ENCODE results near the gene CISD3. TPM values are rescaled to one million over a fixed set of nuclear protein-coding genes. Genes with fewer than 3 reads are reported as not detected.

The CISD3 gene
- total RNA-seq, 6 experiments from 2014 or later, result 34.2 to 88.1 (median 55.1) TPM

DNA sequence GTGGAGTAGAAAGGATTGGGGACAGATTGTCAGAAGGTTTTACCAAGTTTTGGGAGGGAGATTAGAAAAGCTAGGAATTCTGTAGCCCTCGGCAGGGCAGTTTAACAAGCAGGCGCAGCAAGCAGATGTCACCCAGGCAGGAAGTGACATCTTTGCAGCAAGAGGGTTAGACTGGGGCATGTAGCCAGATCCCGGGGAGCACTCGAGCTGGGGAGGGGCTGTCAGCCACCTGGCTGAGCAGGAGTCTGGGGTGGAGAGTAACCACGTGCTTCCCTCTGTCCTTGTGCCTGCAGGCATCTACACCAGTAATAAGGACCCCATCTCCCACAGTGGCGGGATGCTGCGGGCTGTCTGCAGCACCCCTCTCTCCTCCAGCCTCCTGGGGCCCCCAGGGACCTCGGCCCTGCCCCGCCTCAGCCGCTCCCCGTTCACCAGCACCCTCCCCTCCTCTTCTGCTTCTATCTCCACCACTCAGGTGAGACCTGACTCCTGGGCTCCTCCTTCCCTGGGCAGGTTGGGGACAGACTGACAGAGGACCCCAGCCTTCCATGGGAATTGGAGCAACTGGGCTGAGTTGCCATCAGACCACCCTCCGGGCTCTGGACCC lies 12.9 kb upstream of the CISD3 start:
- WGBS (ENCODE audit: insufficient coverage, low coverage, low lambda C conversion rate, missing lambda C conversion rate), result no CpG with 5 or more reads among the region's 12 CpGs
- DNase-seq (no peak), ATAC-seq (no peak)
- intact Hi-C loops (cut with DNase I), result no loop called here
- Histone ChIP-seq H3K36me3 (peaks cover 0 to 15% (median 2%) of the 10 kb centered on the region in 4 donors), H3K27ac (no peak overlapping the region), H3K9me3 (no peaks in the 10 kb centered on the region), H3K4me3 (no peak overlapping the region), H3K4me1 (no peaks in the 10 kb centered on the region), H3K27me3 (no peaks in the 10 kb centered on the region)
- TF ChIP-seq, protein P1, sequence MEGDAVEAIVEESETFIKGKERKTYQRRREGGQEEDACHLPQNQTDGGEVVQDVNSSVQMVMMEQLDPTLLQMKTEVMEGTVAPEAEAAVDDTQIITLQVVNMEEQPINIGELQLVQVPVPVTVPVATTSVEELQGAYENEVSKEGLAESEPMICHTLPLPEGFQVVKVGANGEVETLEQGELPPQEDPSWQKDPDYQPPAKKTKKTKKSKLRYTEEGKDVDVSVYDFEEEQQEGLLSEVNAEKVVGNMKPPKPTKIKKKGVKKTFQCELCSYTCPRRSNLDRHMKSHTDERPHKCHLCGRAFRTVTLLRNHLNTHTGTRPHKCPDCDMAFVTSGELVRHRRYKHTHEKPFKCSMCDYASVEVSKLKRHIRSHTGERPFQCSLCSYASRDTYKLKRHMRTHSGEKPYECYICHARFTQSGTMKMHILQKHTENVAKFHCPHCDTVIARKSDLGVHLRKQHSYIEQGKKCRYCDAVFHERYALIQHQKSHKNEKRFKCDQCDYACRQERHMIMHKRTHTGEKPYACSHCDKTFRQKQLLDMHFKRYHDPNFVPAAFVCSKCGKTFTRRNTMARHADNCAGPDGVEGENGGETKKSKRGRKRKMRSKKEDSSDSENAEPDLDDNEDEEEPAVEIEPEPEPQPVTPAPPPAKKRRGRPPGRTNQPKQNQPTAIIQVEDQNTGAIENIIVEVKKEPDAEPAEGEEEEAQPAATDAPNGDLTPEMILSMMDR (IDR thresholded peaks at IDR 0.05), result no peak
- no peak for TF ChIP-seq POLR2A (IDR thresholded peaks at IDR 0.05)

DNA sequence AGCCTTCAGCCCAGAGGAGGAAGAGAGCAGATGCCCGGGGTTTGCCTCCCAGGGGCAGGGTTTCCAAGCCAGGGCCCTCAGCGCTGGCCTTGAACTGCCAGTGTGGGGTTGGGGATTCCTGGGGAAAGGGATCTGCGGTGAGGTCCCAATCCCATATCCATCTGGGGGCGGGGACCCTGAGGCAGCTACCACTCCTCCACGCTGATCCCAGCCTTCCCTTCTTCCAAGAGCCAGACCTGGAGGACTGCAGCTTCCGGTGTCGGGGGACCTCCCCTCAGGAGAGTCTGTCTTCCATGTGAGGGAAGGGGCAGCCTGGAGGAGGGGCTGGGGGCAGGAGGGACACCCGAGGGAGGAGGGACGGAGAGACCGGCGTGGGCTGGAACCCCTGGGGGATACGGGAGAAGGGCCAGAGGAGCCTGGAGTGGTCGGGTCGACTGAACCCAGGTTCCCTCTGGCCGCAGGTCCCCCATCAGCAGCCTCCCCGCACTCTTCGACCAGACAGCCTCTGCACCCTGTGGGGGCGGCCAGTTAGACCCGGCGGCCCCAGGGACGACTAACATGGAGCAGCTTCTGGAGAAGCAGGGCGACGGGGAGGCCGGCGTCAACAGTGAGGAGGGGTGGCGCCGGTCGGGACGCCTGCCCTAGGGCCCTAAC lies 10.7 kb upstream of the CISD3 start:
- intact Hi-C loops (cut with DNase I), result no loop called here
- DNase-seq (no peak), ATAC-seq (no peak)
- no peaks in the 10 kb centered on the region for H3K4me1 ChIP-seq
- H3K27me3 ChIP-seq, result no peaks in the 10 kb centered on the region
- H3K27ac ChIP-seq, result no peak overlapping the region
- no peak overlapping the region for H3K4me3 ChIP-seq
- no peaks in the 10 kb centered on the region for H3K9me3 ChIP-seq
- 92% methylated on average over 2 of the region's 29 CpGs for WGBS (ENCODE audit: insufficient coverage, low coverage, low lambda C conversion rate, missing lambda C conversion rate)
- peaks cover 0 to 13% (median 2%) of the 10 kb centered on the region in 4 donors for H3K36me3 ChIP-seq
- TF ChIP-seq, protein P1 (IDR thresholded peaks at IDR 0.05), result no peak
- no peak for TF ChIP-seq POLR2A (IDR thresholded peaks at IDR 0.05)

DNA sequence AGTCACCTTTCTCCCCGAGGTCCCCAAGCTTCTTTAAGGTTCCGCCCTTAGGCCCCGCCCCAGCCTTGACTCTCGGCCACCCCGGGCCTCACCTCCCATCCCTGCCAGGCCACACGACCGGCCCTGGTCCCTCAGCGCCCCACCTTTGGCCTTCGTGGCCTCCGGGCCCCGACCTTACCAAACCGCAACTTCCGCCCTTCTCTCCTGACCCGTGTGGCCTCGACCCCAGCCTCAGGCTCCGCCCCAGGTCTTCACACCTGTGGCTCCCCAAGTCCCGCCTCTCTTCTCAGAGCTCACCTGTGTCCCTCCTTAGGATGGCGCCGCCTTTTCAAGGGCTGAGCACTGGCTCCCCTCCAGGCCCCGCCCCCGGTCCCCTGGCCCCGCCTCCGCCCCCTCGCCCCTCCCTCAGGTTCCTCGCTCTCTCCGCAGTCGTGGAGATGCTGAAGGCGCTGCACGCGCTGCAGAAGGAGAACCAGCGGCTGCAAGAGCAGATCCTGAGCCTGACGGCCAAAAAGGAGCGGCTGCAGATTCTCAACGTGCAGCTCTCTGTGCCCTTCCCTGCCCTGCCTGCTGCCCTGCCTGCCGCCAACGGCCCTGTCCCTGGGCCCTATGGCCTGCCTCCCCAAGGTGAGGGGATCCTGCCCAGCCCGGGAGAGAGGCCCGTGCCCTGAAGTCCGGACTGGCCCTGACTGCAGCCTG lies 10.0 kb upstream of the CISD3 start:
- H3K27ac ChIP-seq, result no peak overlapping the region
- intact Hi-C loops (cut with DNase I), result no loop called here
- TF ChIP-seq POLR2A (IDR thresholded peaks at IDR 0.05), result no peak
- TF ChIP-seq, protein P1 (IDR thresholded peaks at IDR 0.05), result no peak
- DNase-seq, result no peak
- no peaks in the 10 kb centered on the region for H3K4me1 ChIP-seq
- no peak for ATAC-seq
- 73% methylated on average over 24 of the region's 39 CpGs for WGBS (ENCODE audit: insufficient coverage, low coverage, low lambda C conversion rate, missing lambda C conversion rate)
- H3K9me3 ChIP-seq, result no peaks in the 10 kb centered on the region
- no peak overlapping the region for H3K4me3 ChIP-seq
- H3K36me3 ChIP-seq, result peaks cover 0 to 13% (median 2%) of the 10 kb centered on the region in 4 donors
- H3K27me3 ChIP-seq, result no peaks in the 10 kb centered on the region

DNA sequence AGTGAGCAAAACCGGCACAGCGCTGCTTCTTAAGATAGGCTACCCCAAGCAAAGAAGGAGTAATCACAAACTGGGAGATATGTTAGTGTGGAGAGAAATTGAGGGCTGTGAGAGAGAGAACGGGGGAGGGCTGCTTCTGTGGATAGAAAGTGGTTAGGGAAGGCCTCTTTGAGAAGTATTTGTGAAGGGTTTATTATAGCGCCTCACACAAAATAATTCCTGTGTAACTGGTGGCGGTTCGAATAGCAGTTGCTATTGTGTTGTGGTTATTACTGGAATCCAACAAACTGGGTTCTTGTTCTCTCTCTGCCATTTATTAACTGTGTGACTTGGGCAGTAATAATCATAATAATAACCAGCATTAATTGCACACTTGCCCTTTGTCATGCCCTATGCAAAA lies 9.2 kb upstream of the CISD3 start:
- DNase-seq, result no peak

More for the DNA sequence above, 9.2 kb upstream of the CISD3 start:
- no peak for ATAC-seq
- Histone ChIP-seq H3K4me3 (no peak overlapping the region), H3K27ac (no peak overlapping the region), H3K4me1 (no peaks in the 10 kb centered on the region), H3K36me3 (peaks cover 0 to 13% (median 2%) of the 10 kb centered on the region in 4 donors), H3K27me3 (no peaks in the 10 kb centered on the region), H3K9me3 (no peaks in the 10 kb centered on the region)
- WGBS (ENCODE audit: insufficient coverage, low coverage, low lambda C conversion rate, missing lambda C conversion rate), result 87% methylated on average over 6 of the region's 6 CpGs
- TF ChIP-seq, protein P1 (IDR thresholded peaks at IDR 0.05), result no peak
- no peak for TF ChIP-seq POLR2A (IDR thresholded peaks at IDR 0.05)
- intact Hi-C loops (cut with DNase I), result no loop called here
